Epithelial cell of esophagus (primary cell): ENCODE measurements around the gene OPN1MW3.
A peak's percentile ranks its signal among the peaks of the same experiment; 100 is the strongest.

Experiments used
- DNase-seq: peaks from one replicate; pipeline ENCODE4 v3.0.0; 2010; ENCODE audit warnings: low read depth
- H3K4me3 ChIP-seq: 2 replicates; pipeline ENCODE4 v1.5.1; 2011; ENCODE audit warnings: mild to moderate bottlenecking, low read length, control low read depth
- TF ChIP-seq, protein P1 (sequence below): IDR thresholded peaks from 2 replicates; pipeline ENCODE4 v1.5.1; 2011; ENCODE audit warnings: low read depth, mild to moderate bottlenecking, low read length, control low read depth, inconsistent platforms; ENCODE audit not compliant: insufficient read depth; ENCODE audit errors: missing control alignments

The OPN1MW3 gene

GRCh38 chrX:154304846-154305245 lies 47.5 kb downstream of the OPN1MW3 start:
- no peak overlapping the region for H3K4me3 ChIP-seq
- TF ChIP-seq, protein P1, sequence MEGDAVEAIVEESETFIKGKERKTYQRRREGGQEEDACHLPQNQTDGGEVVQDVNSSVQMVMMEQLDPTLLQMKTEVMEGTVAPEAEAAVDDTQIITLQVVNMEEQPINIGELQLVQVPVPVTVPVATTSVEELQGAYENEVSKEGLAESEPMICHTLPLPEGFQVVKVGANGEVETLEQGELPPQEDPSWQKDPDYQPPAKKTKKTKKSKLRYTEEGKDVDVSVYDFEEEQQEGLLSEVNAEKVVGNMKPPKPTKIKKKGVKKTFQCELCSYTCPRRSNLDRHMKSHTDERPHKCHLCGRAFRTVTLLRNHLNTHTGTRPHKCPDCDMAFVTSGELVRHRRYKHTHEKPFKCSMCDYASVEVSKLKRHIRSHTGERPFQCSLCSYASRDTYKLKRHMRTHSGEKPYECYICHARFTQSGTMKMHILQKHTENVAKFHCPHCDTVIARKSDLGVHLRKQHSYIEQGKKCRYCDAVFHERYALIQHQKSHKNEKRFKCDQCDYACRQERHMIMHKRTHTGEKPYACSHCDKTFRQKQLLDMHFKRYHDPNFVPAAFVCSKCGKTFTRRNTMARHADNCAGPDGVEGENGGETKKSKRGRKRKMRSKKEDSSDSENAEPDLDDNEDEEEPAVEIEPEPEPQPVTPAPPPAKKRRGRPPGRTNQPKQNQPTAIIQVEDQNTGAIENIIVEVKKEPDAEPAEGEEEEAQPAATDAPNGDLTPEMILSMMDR, result no peak
- no peak for DNase-seq

DNA sequence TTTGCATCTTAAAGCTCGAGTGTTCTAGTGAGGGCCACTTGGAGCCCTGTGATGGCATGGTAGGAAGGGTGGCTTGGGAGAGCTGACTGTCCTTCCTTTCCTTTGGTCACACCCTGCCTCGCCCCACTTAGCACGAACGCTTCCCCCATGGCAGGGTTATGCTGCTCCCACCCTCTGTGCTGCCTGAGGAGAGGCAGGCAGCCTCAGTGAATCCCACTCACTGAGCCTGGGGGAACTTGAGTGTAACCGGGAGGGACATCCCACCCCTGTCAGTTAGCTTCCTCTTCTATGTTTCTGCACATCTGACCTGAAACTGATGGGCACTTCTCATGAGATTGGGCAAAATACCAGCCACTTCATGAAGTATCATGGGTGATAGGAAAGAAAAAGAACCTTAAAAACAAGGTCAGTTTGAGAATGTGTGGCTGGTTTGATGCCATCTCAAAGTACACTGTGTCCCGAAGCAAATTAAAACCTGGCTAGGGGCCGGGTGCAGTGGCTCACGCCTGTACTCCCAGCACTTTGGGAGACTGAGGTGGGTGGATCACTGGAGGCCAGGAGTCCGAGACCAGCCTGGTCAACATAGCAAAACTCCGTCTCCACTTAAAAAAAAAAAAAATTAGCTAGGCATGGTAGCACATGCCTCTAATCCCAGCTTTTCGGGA lies 48.3 kb downstream of the OPN1MW3 start:
- TF ChIP-seq, protein P1, result no peak

GRCh38 chrX:154307202-154307601 lies 49.8 kb downstream of the OPN1MW3 start:
- TF ChIP-seq, protein P1, result no peak
- no peak for DNase-seq
- H3K4me3 ChIP-seq, result no peak overlapping the region

More for the DNA sequence above, 48.3 kb downstream of the OPN1MW3 start:
- no peak overlapping the region for H3K4me3 ChIP-seq
- DNase-seq, result no peak

DNA sequence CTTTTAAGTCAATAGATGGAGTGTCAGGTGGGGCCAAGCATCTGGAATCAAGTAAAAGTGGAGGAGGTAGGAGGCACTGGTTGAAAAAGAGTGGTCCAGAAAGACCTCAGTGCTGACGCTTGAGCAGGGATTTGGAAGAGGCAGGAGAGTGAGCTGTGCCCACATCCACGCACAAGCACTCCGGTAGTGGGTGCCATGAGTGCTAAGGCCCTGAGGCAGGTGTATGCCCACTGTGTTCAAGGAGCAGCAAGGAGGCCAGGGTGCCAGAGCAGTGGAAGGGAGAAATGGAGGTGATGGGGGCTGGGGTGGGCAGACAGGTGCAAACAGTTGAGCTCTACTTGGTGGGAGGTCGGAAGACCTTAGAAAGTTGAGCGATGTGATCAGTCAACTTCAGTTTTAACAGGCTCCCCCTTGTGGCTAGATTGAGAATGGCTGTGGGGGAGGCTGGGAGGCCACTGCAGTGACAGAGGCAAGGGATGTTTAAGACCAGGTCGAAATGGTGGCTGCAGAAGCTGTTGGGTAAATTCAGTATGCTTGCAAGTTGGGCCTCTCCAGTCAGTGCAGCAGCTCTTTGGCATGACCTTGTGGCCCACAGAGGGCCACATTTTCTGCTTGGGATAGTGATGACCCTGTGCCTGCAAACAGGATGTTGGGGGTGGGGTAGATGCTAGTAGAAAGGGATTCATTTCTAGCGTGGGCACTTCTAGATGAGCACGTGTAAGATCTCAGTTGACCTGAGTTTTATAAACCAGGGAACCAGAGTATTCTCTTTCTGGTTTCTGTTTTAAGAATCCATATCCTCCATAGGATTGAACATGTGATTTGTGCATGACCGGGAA lies 50.9 kb downstream of the OPN1MW3 start:
- peak; percentile 45 for DNase-seq
- TF ChIP-seq, protein P1, result peak; percentile 70
- no peak overlapping the region for H3K4me3 ChIP-seq

GRCh38 chrX:154309041-154309775 lies 51.8 kb downstream of the OPN1MW3 start:
- TF ChIP-seq, protein P1, result no peak
- H3K4me3 ChIP-seq, result no peak overlapping the region
- no peak for DNase-seq

GRCh38 chrX:154310616-154311536 lies 53.5 kb downstream of the OPN1MW3 start:
- TF ChIP-seq, protein P1, result no peak
- no peak for DNase-seq
- H3K4me3 ChIP-seq, result no peak overlapping the region
